PFSK-1 (cell line): ENCODE data around the gene MSL1.

Experiments
- POLR2AphosphoS5 ChIP-seq: IDR thresholded peaks from 2 replicates; pipeline ENCODE4 v1.6.1; 2012; ENCODE audit warnings: low read depth, mild to moderate bottlenecking, control low read depth, low read length, moderate library complexity
- SIN3A ChIP-seq: IDR thresholded peaks from 2 replicates; pipeline ENCODE4 v1.6.1; 2012; ENCODE audit warnings: mild to moderate bottlenecking, low read length, moderate library complexity, borderline replicate concordance; ENCODE audit not compliant: insufficient read depth
- TAF1 ChIP-seq: IDR thresholded peaks from 2 replicates; pipeline ENCODE4 v1.6.1; 2012; ENCODE audit warnings: low read length, control low read depth, borderline replicate concordance; ENCODE audit not compliant: insufficient read depth
- TF ChIP-seq, protein P1 (sequence below), 2 experiments: IDR thresholded peaks; 2 replicates each; pipeline versions ENCODE4 v1.6.1 to v1.8.0; 2011 to 2012; ENCODE audit warnings: low read depth in 2 of 2, low read length in 2 of 2, control low read depth in 1 of 2, inconsistent platforms in 1 of 2, mild to moderate bottlenecking in 1 of 2, moderate library complexity in 1 of 2; ENCODE audit not compliant: insufficient read depth in 1 of 2

GRCh38 chr17:40124279-40125141 lies 2.7 kb downstream of the MSL1 start:
- TF ChIP-seq TAF1, result no peak
- TF ChIP-seq, protein P1, sequence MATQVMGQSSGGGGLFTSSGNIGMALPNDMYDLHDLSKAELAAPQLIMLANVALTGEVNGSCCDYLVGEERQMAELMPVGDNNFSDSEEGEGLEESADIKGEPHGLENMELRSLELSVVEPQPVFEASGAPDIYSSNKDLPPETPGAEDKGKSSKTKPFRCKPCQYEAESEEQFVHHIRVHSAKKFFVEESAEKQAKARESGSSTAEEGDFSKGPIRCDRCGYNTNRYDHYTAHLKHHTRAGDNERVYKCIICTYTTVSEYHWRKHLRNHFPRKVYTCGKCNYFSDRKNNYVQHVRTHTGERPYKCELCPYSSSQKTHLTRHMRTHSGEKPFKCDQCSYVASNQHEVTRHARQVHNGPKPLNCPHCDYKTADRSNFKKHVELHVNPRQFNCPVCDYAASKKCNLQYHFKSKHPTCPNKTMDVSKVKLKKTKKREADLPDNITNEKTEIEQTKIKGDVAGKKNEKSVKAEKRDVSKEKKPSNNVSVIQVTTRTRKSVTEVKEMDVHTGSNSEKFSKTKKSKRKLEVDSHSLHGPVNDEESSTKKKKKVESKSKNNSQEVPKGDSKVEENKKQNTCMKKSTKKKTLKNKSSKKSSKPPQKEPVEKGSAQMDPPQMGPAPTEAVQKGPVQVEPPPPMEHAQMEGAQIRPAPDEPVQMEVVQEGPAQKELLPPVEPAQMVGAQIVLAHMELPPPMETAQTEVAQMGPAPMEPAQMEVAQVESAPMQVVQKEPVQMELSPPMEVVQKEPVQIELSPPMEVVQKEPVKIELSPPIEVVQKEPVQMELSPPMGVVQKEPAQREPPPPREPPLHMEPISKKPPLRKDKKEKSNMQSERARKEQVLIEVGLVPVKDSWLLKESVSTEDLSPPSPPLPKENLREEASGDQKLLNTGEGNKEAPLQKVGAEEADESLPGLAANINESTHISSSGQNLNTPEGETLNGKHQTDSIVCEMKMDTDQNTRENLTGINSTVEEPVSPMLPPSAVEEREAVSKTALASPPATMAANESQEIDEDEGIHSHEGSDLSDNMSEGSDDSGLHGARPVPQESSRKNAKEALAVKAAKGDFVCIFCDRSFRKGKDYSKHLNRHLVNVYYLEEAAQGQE (IDR thresholded peaks at IDR 0.05; ENCODE audit: insufficient read depth in 1 of 2, low read depth in 2 of 2, low read length in 2 of 2), result no peak
- no peak for TF ChIP-seq POLR2AphosphoS5
- TF ChIP-seq SIN3A, result no peak
